Body of pancreas (tissue), 4 donors: ENCODE data around the gene RBM7. TPM values are rescaled to one million over a fixed set of nuclear protein-coding genes. Genes with fewer than 3 reads are reported as not detected.

Source experiments
- ATAC-seq: fragments of 150-250 bp; one replicate; pipeline ENCODE4 v1.9.1; 2016
- DNase-seq, 4 donors: peaks; one replicate each; pipeline ENCODE4 v3.0.0-alpha.2; 2019
- H3K27ac ChIP-seq, 4 donors: fragments of 200-600 bp; sonication (generic); 1 replicate in 3 of 4; 2 replicates in 1 of 4; pipeline versions ENCODE4 v1.5.1 to v1.6.1; 2016 to 2019; ENCODE audit warnings: mild to moderate bottlenecking in 1 of 4, mixed read lengths in 1 of 4, moderate library complexity in 1 of 4
- H3K27me3 ChIP-seq, 2 donors: fragments of 200-600 bp; sonication (generic); one replicate each; pipeline ENCODE4 v1.6.0; 2016; ENCODE audit warnings: mild to moderate bottlenecking in 1 of 2
- H3K36me3 ChIP-seq, 2 donors: fragments of 200-600 bp; sonication (generic); replicated peaks in 1 of 2; 2 replicates each; pipeline ENCODE4 v1.5.1; 2016; ENCODE audit warnings: low read depth in 2 of 2; ENCODE audit not compliant: insufficient read depth in 1 of 2
- H3K4me1 ChIP-seq: fragments of 200-600 bp; sonication (generic); one replicate; pipeline ENCODE4 v1.6.0; 2016
- H3K4me3 ChIP-seq, 2 donors: fragments of 200-600 bp; sonication (generic); 1 replicate in 1 of 2; 2 replicates in 1 of 2; pipeline ENCODE4 v1.5.1; 2016 to 2019
- H3K9me3 ChIP-seq, 3 donors: fragments of 200-600 bp; sonication (generic); 1 replicate in 2 of 3; 2 replicates in 1 of 3; pipeline ENCODE4 v1.5.1; 2016
- POLR2A ChIP-seq, 3 donors: fragments of 450-650 bp; IDR thresholded peaks; one replicate each; pipeline ENCODE4 v1.6.1; 2016; ENCODE audit warnings: antibody characterized with exemption in 3 of 3, mild to moderate bottlenecking in 2 of 3
- WGBS, 2 donors: methylation state at CpG; one replicate each; pipeline ENCODE4 v1.1.5; 2017; 5-methylcytosine and 5-hydroxymethylcytosine counted together
- intact Hi-C: fragments of 100-400 bp; cut with DNase I; formaldehyde crosslinking; loops from one replicate; pipeline ENCODE4 v1.15.1; 2023
- total RNA-seq, 2 donors: library from RNA; depleted of rRNA; stranded (reverse); fragments of >200 nt; gene quantifications; one replicate each; pipeline ENCODE4 v1.1.0, GENCODE V29; 2016
- TF ChIP-seq, protein P1 (sequence below), 7 experiments: fragments of 450-650 bp in 4 of 7; fragments of 200-600 bp in 3 of 7; sonication (generic) in 3 of 7; IDR thresholded peaks; one replicate each; pipeline ENCODE4 v1.5.1; 2016 to 2019; ENCODE audit warnings: antibody characterized with exemption in 7 of 7

The RBM7 gene
- total RNA-seq, 2 donors from 2014 or later: 7.6 to 9.6 TPM

DNA sequence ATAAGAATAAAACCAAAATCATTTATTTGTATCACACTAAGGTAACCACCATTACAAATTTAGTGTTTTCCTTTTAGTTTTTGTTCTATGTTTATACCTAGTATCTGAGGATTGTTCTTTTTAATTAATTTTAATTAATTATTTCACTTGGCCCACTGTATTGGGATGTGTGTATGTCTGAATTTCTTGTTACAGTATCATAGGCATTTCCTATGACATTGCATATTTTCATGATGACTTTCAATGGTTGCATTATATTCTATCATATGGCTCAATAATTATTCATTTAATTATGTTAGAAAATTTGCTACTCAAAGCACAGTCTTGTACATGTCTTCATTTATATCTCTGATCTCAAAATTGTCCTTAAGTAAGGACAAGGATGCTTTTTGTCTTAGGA is 41.1 kb upstream of the RBM7 start:
- peaks cover 6% of the 10 kb centered on the region for H3K4me1 ChIP-seq
- H3K4me3 ChIP-seq: no peak overlapping the region
- intact Hi-C loops: no loop called here
- no peak for ATAC-seq
- DNase-seq: no peak
- TF ChIP-seq, protein P1, sequence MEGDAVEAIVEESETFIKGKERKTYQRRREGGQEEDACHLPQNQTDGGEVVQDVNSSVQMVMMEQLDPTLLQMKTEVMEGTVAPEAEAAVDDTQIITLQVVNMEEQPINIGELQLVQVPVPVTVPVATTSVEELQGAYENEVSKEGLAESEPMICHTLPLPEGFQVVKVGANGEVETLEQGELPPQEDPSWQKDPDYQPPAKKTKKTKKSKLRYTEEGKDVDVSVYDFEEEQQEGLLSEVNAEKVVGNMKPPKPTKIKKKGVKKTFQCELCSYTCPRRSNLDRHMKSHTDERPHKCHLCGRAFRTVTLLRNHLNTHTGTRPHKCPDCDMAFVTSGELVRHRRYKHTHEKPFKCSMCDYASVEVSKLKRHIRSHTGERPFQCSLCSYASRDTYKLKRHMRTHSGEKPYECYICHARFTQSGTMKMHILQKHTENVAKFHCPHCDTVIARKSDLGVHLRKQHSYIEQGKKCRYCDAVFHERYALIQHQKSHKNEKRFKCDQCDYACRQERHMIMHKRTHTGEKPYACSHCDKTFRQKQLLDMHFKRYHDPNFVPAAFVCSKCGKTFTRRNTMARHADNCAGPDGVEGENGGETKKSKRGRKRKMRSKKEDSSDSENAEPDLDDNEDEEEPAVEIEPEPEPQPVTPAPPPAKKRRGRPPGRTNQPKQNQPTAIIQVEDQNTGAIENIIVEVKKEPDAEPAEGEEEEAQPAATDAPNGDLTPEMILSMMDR (IDR thresholded peaks at IDR 0.05): no peak
- no peak for TF ChIP-seq POLR2A (IDR thresholded peaks at IDR 0.05)
- no peaks in the 10 kb centered on the region for H3K36me3 ChIP-seq
- H3K27ac ChIP-seq: no peak overlapping the region
- H3K9me3 ChIP-seq: no peaks in the 10 kb centered on the region
- H3K27me3 ChIP-seq: no peaks in the 10 kb centered on the region

DNA sequence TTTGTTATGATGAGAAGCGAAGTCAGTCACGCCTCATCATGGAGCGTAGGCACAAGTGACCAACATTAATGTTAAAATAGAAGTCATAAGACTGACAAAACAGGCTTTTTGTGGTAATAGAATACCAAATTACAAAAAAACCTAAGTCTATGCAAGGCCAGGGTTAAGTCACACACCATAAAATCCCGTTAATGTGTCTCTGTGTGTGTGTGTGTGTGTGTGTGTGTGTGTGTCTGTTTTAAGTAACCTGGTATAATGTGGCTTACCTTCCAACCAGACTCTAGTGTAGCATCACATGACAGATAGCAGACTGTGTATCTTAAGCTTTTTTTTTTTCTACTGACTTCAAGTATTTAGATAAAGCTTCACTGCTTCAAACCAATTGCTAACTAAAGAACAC is 38.1 kb upstream of the RBM7 start:
- Histone ChIP-seq H3K36me3 (no peaks in the 10 kb centered on the region), H3K4me1 (peaks cover 6% of the 10 kb centered on the region), H3K4me3 (no peak overlapping the region), H3K9me3 (no peaks in the 10 kb centered on the region), H3K27ac (no peak overlapping the region), H3K27me3 (no peaks in the 10 kb centered on the region)
- TF ChIP-seq, protein P1 (IDR thresholded peaks at IDR 0.05): no peak
- no peak for TF ChIP-seq POLR2A (IDR thresholded peaks at IDR 0.05)
- intact Hi-C loops: no loop called here
- ATAC-seq (no peak), DNase-seq (no peak)
- WGBS, 2 donors: 72 to 80% methylated on average over 4 of the region's 4 CpGs

DNA sequence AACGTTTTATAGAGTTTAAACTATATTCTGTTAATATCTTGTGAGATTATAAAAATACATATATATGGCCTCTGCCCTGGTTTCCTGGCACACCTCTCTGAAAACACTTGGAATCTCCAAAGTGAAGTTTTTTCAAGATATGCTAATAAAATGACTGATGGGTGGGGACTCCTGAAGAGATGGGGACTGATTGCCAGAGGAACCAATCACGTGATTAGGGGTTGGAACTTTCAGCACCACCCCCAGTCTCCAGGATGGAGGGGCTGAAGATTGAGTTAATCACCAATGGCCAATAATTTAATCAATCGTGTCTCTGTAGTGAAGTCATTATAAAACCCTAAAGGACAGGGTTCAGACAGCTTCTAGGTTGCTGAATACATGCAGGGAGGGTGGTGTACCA is 37.5 kb upstream of the RBM7 start:
- DNase-seq: no peak
- Histone ChIP-seq H3K4me1 (peaks cover 6% of the 10 kb centered on the region), H3K27ac (no peak overlapping the region), H3K9me3 (no peaks in the 10 kb centered on the region), H3K27me3 (no peaks in the 10 kb centered on the region), H3K36me3 (no peaks in the 10 kb centered on the region), H3K4me3 (no peak overlapping the region)
- TF ChIP-seq, protein P1 (IDR thresholded peaks at IDR 0.05): no peak
- no peak for TF ChIP-seq POLR2A (IDR thresholded peaks at IDR 0.05)
- intact Hi-C loops: no loop called here
- ATAC-seq: no peak
- WGBS, 2 donors: 43 to 54% methylated on average over 3 of the region's 3 CpGs

DNA sequence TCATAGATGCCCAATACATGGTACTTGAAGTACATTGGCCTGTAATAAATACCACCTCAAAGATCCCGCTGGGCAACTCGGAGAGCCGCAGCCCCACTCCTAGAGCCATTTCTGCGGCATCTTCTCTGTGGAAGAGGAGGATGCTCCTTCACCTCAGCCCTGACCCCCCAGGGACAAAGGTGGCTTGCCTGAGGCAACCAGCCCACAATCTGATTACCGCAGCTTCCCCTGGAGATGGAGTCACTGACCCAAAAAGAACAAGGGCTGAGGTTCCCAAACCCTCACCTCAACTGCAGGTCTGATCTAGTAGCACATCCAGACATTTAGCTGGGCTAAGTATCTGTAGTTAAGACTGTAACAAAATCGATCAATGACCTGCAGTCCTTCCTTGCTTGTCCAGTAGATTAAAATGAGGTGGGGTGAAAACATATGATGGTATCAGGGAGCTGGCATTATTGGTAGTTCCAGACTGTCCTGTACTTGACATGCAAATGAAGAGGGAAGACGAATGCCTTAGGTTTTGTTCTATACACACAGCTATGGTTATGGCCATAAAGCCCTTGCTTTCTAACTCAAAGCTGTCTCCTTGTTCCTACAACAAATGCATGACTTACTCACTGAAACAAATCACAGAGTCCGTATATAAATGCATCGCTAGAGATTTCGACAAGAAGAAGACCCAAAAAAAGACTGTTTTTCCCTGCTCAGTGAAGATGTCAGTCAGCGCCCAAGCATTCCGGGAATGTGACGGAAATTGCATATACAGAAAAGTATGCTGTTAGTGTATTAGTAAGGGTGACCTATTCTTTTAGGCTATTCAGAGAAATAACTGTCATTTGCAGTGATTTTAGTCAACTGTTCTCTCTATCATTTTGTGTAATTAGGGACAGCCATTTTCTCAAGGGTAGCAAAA is 33.9 kb upstream of the RBM7 start:
- DNase-seq (no peak), ATAC-seq (no peak)
- 69 to 72% methylated on average over 13 of the region's 13 CpGs for WGBS, 2 donors

More for the DNA sequence above, 33.9 kb upstream of the RBM7 start:
- Histone ChIP-seq H3K4me1 (no peaks in the 10 kb centered on the region), H3K9me3 (no peaks in the 10 kb centered on the region), H3K27ac (no peak overlapping the region), H3K27me3 (no peaks in the 10 kb centered on the region), H3K4me3 (no peak overlapping the region), H3K36me3 (no peaks in the 10 kb centered on the region)
- intact Hi-C loops: no loop called here
- TF ChIP-seq, protein P1 (IDR thresholded peaks at IDR 0.05): no peak
- TF ChIP-seq POLR2A (IDR thresholded peaks at IDR 0.05): no peak
